HG02943 (cell line): ENCODE results near the gene STMN1.
"Not testable (repeated sequence)": the region's sequence is repeated elsewhere in the genome, so short reads cannot be mapped to it uniquely, and the experiment has no call there.

ENCODE experiments used
- ATAC-seq: cut with Tn5 transposase; IDR thresholded peaks from one replicate; pipeline ENCODE4 v1.9.1; 2021; ENCODE audit warnings: mild to moderate bottlenecking, low read depth, moderate library complexity; ENCODE audit not compliant: unreplicated experiment

The STMN1 gene

DNA sequence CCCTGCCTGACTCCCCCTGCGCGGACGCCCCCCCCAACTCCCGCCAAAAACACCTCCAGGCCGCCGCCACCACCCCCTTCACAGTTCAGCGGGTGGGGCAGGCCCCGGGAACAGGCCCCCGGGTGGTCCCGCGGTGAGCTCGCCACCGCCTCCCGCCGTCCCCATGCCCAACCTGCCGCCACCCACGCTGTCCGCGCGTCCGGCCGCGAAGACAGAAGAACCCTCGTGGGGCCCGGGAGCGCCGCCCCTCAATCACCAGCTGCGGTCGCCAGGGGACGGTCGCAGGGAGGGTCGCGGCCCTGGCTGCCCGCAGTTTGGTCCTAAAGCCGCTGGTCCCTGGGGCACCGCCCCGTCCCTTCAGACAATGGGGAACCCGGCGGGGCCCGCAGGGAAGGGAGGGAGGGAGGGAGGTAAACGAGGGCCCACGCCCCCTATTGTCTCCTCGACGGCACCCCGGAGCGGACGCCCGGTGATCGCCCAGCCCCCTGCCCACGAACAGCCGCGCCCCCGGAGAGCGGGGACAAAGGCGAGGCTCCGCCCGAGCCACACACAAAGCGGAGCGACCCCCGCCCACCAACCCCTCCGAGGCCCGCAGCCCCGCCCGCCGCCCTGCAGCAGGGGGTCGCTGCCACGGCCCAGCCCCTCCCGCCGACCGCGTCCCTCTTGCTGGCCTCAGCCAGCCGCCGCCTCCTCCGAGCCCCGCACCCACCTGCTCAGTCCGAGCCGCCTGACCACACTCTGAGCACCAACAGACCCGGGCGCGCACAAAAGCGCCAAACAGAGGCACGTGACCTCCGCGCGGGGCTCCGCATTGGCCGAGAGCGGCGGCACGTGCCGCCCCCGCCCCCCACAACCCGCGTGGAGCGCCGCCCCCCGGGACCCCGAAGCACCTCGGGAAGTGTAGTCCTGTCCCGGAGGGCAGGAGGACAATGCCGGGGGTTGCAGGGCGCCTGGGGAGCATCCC, at the start of gene STMN1:
STMN1 (minus strand) TSS at position 740 of the 964 bp plus-strand sequence. CDS start 1,743 bp downstream, outside the sequence.
- ATAC-seq, result peak; percentile 51

DNA sequence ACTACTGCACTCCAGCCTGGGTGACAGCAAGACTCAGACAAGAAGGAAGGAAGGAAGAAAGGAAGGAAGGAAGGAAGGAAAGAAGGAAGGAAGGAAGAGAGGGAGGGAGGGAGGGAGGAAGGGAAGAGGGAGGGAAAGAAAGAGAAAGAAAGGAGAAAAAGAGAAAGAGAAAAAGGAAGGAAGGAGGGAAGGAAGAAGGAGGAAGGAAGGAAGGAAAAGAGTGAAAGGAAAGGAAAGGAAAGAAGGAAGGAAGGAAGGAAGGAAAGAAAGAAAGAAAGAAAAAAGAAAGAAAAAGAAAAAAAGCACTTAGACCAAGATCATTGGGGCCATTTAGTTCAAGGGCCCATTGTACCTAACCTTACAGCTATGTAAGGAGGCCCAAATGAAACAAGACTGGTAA, 49.3 kb upstream of the STMN1 start:
- no peak for ATAC-seq

DNA sequence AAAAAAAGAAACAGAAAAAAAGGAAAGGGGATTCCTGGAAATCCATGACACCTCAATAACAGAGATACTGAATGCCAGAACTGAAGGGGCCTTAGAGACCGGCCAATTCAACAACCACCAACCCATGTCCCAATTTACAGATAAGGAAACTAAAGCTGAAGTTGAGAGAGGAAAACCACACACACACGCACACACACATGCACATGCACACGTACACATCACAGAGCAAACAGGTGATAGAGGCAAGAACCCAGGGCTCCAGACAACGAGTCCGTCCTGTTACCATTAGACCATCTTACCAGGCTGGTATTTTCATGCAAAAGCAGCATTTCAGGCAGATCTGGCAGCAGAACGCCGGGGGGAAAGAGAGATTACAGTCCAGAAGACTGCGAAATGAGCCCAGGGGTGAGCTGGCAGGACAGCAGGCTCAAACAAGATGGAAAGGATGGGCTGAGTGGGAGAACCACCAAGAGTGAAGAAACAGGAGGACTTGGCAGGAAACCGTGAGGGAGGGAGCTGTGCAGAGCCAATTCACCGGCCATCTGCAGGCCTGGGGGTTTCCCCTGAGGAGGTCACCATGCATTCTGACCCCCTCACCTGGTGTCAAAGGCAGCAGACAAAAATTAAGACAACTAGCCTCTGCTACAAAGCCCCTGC, 48.2 kb upstream of the STMN1 start:
- no peak for ATAC-seq

DNA sequence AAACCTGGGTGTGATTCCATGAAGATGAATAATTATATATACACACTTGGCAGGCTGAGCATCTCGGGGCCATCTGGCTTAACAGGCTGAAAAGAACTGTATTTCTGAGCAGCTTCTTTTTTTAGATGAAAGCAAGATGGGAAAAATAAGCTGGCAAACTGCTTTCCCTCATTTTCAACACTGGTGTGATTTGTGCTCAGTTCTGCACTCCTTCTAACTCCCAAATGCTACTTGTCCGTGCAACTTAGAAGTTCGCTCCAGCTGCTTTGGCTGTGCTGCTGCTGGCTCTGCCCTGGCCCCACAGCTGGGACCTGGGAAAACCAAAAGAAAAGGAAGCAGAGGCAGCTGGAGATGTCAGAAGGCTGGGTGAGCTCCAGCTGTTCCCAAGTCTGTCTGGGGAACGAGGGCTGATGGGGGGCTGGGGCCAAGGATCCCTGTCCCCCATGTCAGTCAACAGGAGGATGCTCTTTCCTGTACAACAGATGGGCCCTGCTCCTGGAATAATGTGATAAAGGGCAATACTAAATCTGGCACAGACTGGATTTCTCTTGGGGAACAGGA, 46.7 kb upstream of the STMN1 start:
- ATAC-seq, result no peak

DNA sequence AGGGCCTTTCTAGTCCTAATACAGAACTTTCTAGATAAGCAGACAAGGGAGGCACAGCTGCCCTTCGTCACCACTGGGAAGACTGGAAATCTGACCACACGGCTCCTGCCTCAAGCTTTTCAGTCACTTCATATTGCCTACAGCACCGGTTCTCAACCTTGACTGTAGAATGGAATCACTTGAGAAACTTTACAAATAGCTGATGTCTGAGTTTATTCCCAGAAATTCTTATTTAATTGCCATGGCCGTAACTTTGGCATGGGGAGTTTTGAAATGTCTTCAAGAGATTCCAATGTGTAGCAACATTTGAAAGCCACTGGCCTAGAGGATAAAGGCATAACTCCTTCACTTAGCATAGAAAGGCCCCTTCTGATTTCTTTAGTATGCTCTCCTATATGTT, 42.4 kb upstream of the STMN1 start:
- no peak for ATAC-seq

DNA sequence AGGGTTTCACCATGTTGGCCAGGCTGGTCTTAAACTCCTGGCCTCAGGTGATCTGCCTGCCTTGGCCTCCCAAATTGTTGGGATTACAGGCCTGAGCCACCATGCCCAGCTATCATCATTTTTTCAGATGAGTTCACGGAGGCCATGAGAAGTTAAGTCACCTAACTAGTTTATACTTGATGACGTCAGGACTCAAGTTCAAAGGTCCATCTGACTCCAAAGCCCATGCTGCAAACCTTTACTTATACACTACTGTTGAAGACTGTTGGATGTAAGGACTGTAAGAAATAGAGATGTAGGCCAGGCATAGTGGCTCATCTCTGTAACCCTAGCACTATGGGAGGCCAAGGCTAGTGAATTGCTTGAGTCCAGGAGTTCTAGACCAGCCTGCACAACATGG, 40.8 kb upstream of the STMN1 start:
- ATAC-seq, result no peak

DNA sequence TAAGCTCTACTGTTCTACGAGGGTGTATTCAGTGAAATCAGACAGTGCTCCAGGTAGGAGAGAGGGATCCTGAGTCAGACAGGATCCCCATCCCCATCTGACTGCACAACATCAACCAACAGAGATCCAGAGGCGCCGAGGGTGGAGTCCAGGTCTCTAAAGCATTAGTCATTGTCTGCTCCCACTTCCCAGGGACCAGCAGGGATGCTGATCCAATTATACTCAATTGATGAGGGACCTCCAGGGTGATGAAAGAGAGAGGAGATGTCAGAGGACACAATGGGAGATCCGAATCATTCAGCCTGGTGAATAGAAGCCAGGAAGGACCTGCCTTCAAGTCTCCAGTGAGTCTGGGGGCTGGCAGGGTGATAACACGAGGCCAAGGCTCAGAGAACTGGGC, 39.5 kb upstream of the STMN1 start:
- no peak for ATAC-seq

DNA sequence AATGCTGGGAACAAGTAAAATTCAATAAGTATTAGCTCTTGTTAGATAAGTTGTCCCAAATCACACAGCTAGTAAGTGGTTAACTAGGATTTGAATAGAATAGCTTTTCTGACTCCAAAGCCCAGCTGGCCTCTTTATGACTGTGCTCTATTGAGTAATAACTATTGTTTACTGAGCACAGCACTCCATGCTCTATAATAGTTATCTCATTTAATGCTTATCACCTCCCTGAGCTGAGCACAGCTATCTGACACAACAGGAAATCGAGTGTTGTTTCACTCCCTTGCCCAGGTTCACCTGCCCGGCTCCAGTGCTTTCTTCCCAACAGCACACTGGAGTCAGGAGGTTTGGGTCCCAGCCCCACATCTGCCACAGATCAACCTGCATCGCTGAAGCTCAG, 38.8 kb upstream of the STMN1 start:
- no peak for ATAC-seq

DNA sequence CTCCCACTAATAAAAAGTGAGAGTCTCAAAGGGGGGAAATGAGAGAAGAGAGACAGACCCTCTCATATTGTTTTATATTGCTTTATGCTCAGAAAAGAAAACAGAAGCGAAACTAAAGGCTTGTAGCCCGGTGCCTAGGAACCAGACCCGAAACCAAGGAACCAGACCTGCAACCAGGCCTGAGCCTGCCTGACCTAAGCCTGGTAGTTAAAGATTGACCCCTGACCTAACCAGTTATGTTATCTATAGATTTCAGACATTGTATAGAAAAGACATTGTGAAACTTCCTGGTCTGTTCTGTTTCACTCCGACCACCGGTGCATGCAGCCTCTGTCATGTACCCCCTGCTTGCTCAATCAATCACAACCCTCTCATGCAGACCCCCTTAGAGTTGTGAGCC, 37.3 kb upstream of the STMN1 start:
- ATAC-seq, result not testable (repeated sequence)

DNA sequence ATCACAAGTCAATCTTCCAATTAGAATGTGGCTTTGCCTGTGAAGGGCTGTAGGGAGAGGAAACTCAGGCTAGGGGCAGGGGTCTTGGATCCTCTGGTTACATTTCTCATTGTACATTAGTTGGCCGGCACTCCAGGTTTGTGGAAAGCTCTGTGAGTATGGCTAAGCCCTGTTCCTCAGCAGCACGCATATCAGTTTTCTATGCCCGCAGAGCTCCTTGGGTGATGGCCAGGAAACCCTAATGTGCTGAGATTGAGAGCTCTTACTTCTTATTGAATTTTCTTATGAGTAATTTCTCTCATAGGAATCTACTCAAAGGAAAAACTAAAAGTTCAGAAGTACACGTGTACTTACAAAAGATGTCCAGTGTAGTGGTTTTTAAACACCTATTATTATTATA, 30.7 kb upstream of the STMN1 start:
- no peak for ATAC-seq

DNA sequence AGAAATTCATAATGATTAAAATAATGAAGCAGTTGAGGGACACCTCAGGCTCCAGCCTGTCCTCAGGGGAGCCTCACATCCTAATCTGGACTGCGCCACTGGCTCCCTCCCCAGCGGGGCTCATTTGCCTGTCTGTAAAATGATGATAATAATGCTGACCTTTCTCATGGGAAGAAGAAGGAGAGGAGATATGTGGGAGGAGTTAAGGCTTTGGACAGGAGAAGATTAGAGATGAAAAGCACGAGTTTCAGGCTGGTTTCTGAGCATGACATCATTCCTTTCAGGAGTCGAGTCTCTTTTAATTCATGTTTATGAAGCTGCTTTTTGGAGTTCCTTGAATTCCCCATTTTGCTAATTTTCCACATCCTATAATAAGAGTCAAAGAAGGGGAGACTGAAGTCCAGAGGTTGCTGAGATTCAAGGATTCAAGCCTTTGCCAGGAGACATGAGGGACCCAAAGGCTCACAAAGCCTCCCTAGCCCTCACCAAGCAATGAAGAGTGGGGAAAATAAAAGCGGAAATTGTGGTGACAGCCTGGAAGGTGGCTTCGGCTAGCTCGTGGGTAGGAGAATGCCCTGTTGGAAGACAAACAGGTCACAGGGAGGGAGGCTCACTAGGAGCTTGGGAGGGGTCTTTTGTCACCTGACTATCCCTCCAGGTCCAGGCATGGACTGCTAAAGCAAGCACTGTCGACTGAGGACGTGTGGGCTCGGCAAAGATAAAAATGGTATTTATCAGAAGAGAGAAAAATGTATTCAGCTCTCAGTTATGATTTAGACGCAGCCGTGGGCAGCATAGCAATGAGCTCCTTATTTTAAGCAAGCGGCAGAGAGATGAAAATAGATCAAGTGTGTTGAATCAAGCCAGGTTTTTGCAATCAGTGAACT, 27.5 kb upstream of the STMN1 start:
- no peak for ATAC-seq

DNA sequence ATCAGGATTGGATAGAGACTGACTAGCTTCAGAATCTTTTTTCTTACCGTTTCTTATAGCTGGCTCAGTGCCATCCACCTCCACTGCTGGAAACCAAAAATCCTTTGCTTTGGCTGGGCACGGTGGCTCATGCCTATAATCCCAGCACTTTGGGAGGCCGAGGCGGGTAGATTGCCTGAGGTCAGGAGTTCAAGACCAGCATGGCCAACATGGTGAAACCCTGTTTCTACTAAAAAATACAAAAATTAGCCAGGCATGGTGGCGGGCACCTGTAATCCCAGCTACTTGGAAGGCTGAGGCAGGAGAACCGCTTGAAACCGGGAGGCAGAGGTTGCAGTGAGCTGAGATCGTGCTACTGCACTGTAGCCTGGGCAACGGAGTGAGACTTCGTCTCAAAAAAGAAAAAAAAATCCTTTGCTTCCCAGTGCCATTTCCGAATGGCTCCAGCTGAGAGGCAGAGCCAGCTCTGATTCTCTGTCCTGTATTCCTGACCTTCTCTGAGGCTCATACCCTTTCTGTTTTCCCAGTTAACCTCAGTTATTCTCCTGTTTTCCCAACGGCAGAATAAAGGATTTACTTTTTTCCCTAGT, 26.7 kb upstream of the STMN1 start:
- ATAC-seq, result not testable (repeated sequence)

DNA sequence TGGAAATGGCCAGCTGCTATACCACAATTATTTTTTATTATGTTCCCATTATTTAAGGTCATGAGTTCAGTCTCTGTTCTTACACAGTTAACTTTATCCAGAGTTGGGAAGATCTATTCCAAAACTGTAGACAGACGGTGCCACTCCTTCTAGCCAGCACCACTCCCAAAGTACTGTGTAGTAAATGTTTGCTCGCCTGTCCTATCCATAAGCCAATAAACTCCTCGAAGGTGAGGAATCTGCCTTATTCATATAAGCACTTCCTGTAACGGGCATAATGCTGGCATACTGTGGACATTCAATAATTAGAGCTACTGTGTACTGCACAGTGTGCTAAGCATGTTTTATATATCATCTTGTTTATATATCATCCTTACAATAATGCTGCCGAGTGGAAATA, 26.1 kb upstream of the STMN1 start:
- no peak for ATAC-seq

DNA sequence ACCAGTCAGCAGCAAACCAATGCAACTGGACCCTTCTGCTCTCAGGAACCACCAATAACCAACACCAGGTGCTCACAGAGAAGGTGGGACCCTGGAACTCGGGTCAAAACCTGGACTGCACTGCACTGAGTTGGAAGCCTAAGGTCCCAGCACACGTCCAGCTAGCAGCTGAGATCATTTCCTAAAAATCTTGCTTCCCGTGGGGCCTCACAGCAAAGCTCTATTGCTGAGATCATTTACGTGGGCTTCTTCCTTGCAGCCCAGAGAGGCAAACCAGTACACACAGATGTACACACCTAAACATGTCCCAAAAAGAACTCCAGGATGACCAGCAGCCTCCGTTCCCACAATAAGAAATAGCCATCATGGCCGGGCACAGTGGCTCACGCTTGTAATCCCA, 22.8 kb upstream of the STMN1 start:
- ATAC-seq, result no peak

DNA sequence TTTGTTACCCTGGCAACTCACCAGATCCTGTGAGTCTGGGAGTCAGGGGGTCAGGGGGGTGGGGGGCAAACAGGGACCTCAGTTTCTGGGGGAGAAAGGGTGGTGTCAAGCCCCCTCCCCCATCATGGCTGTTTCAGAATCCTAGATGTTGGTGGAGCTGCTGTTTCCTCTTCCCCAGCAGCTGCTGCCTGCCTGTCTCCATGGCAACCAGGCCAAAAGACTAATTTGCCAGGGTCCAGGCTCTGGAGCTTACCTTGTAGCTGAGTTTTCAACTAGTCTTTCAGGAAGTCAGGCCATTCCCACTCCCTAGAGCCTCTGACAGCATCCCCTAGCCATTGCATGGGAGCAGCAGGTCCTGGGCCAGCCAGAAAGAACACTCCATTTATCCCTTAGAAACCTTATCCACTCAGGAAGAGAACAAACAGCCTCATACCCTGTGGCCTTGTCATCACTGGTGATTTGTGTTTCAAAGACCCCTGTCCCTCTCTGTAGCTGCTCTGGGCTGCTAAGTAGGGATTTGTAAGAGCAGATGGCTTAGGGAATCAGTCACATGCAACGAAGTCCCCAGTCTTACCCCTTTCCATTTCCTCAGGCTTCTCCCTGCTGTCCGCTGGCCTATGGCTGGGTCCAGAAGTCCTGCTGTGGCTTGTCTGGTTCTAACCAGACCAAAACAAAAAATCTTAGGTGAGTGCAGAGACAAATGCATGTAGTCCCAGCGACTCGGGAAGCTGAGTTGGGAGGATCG, 21.5 kb upstream of the STMN1 start:
- no peak for ATAC-seq

DNA sequence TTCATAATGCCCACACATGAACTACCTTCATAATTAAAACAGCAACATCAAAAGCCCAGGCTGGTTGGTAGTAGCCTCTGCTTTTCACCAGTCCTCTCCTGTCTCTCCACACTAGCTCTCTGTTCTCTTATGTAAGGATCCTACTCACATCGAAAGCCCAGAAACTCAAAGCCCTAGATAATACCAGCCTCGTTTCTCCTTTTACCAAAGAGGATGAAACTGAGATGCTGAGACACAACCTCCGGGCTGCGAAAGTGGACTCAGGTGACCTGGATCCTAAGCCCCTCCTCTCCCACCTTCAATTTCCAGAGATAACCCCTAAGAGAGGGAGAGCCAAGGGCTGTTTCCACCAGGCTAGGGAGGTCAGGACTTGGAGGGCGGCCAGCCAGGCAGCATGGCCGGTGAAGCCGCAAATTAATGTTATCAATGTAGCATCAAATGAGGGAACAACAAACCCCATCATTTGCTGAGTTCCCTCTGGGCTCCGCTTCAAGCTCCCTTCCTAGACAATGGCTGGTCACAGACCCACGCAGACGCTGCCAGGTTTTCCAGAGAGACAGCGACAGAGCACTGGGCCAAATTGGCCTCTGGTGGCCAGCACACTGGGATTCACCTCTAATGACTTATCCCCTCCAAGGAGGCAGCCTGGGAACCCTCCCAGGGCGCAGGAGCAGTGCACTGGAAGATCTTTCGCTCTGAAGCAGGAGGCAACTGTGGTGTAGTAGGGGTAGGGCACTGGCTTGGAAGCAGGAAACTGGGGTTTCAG, 20.7 kb upstream of the STMN1 start:
- ATAC-seq, result no peak

DNA sequence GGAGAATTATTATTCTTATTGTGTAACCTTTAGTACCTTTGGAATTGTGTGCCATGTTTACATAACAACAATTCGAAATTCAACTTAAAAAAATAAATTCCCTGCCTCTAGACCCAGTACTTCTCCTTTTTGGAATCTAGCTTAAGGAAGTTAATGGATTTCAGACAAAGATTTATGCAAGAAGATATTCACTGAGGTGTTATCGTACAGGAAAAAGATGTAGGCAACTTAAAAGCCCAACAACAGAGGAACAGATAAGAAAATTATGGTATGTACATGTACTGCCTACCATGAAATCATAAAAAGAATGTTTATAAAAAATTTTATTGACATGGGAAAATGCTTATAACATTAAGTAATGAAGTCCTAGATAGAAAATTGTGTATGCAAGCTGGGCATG, 18.2 kb upstream of the STMN1 start:
- no peak for ATAC-seq

DNA sequence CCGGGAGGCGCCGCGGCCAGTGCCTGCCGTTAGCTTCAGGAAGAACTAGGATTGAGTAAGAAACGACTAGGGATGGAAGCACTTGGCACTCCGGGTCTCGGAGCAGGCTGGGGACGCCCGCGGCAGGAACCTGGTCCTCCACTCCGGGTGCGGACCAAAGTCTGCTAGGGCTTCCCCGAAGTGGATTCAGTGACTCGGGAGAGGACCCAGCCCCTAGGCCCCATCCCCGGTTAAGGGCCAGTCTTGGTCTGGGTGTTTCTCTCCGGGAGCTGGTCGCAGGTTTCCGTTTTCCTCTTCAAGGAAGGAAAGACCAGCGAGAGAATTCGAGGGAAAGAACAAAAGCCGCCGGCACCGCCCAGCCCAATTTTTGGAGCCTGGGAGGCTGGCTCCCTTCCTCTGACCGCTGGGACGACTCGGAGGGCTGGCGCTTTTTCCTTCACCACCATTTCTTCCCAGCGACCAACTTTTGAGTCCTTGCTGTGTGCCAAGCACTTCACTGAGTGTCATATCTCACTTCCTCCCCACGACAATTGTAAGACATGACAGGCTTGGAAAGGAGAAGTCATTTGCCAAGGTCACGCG, 16.8 kb upstream of the STMN1 start:
- ATAC-seq, result no peak
